Ovary (tissue), 9 donors: ENCODE measurements around the gene HADHA. TPM values are rescaled to one million over a fixed set of nuclear protein-coding genes. Genes with fewer than 3 reads are reported as not detected.

Experiments used
- DNase-seq, 5 donors: peaks; one replicate each; pipeline ENCODE4 v3.0.0-alpha.2; 2019 to 2020
- H3K27ac ChIP-seq, 2 donors: fragments of 200-600 bp; one replicate each; pipeline versions ENCODE4 v1.5.1 to v1.8.0; 2019 to 2022
- H3K27me3 ChIP-seq: fragments of 200-600 bp; one replicate; pipeline ENCODE4 v1.8.0; 2022
- H3K36me3 ChIP-seq: fragments of 200-600 bp; sonication (generic); one replicate; pipeline ENCODE4 v1.5.1; 2019
- H3K4me1 ChIP-seq: one replicate; pipeline ENCODE4 v1.8.1; 2013; ENCODE audit warnings: mild to moderate bottlenecking, moderate library complexity; ENCODE audit not compliant: insufficient read depth
- H3K4me3 ChIP-seq: fragments of 200-600 bp; sonication (generic); one replicate; pipeline ENCODE4 v1.5.1; 2017
- H3K9me3 ChIP-seq, 2 donors: fragments of 200-600 bp in 1 of 2; sonication (generic) in 1 of 2; one replicate each; pipeline versions ENCODE4 v1.5.1 to v1.8.1; 2013 to 2019; ENCODE audit warnings: mild to moderate bottlenecking in 1 of 2, moderate library complexity in 1 of 2
- EP300 ChIP-seq: sonication (generic); formaldehyde crosslinking; IDR thresholded peaks from one replicate; pipeline ENCODE4 v1.6.1; 2017; ENCODE audit warnings: antibody characterized with exemption
- POLR2A ChIP-seq: fragments of 450-650 bp; IDR thresholded peaks from one replicate; pipeline ENCODE4 v1.6.1; 2017; ENCODE audit warnings: antibody characterized with exemption, mild to moderate bottlenecking, moderate library complexity
- WGBS, 3 donors: extraction: QIAGEN DNeasy Blood & Tissue Kit in 1 of 3; methylation state at CpG; one replicate each; pipeline versions ENCODE4 v1.1.5 to v1.1.7; 2013 to 2017; 5-methylcytosine and 5-hydroxymethylcytosine counted together
- intact Hi-C, 4 donors: fragments of 100-400 bp; cut with DNase I; formaldehyde crosslinking; loops; one replicate each; pipeline versions ENCODE4 v1.11.0 to v1.15.1; 2022 to 2023
- polyA plus RNA-seq, 2 donors: library from polyadenylated mRNA; stranded (reverse); fragments of 200-250 nt in 1 of 2; fragments of 350-450 nt in 1 of 2; fragmentation: Illumina TruSeq in 1 of 2; extraction: RNeasy Lipid Tissue Mini Kit (QIAGEN cat#74804) in 1 of 2; gene quantifications; one replicate each; pipeline ENCODE4 v1.2.3, GENCODE V29; 2013 to 2014
- total RNA-seq, 7 donors: library from RNA; depleted of rRNA in 2 of 7; stranded (reverse); fragments of >200 nt in 2 of 7; fragmentation: NEBNext Ultra II Directional in 3 of 7; extraction: Animal tissue kit (Norgen Biotek cat#: 25700) in 3 of 7; gene quantifications; one replicate each; pipeline versions ENCODE4 v1.1.0 to v1.2.4, GENCODE V29; 2016 to 2023
- TF ChIP-seq, protein P1 (sequence below), 3 donors: fragments of 450-650 bp in 2 of 3; fragments of 200-600 bp in 1 of 3; IDR thresholded peaks; one replicate each; pipeline versions ENCODE4 v1.5.1 to v1.8.0; 2016 to 2022; ENCODE audit warnings: antibody characterized with exemption in 3 of 3, mild to moderate bottlenecking in 1 of 3
- donor health status: DM: no; HTN: no; CAD: no; lungs with moderate emphysema.
- donor health status: DM: no; HTN: no; CAD: no.
- donor health status: Bipolar disorder and iron deficiency.
- donor health status: DM: yes; HTN: yes; CAD: no.
- donor health status: DM: no; HTN: no; CAD: no.
- donor health status: DM: yes; HTN: yes; CAD: no.

The HADHA gene
- total and polyA plus RNA-seq, 9 donors: 85.2 to 290 (median 129) TPM

DNA sequence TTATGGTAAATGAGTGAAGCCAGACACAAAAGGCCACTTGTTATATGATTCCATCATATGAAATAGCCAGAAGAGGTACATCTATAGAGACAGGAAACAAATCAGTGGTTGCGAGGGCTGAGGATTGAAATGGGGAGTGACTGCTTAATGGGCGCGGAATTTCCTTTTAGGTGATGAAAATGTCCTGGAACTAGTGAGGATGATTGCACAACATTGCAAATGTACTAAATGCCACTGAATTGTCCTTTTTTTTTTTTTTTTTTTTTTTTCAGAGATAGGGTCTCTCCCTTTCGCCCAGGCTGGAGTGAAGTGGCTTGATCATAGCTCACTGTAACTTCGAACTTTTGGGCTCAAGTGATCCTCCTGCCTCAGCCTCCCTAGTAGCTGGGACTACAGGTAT, 86.9 kb downstream of the HADHA start:
- TF ChIP-seq EP300: no peak
- no peak for TF ChIP-seq POLR2A
- TF ChIP-seq, protein P1, sequence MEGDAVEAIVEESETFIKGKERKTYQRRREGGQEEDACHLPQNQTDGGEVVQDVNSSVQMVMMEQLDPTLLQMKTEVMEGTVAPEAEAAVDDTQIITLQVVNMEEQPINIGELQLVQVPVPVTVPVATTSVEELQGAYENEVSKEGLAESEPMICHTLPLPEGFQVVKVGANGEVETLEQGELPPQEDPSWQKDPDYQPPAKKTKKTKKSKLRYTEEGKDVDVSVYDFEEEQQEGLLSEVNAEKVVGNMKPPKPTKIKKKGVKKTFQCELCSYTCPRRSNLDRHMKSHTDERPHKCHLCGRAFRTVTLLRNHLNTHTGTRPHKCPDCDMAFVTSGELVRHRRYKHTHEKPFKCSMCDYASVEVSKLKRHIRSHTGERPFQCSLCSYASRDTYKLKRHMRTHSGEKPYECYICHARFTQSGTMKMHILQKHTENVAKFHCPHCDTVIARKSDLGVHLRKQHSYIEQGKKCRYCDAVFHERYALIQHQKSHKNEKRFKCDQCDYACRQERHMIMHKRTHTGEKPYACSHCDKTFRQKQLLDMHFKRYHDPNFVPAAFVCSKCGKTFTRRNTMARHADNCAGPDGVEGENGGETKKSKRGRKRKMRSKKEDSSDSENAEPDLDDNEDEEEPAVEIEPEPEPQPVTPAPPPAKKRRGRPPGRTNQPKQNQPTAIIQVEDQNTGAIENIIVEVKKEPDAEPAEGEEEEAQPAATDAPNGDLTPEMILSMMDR (IDR thresholded peaks at IDR 0.05): no peak
- DNase-seq: no peak

DNA sequence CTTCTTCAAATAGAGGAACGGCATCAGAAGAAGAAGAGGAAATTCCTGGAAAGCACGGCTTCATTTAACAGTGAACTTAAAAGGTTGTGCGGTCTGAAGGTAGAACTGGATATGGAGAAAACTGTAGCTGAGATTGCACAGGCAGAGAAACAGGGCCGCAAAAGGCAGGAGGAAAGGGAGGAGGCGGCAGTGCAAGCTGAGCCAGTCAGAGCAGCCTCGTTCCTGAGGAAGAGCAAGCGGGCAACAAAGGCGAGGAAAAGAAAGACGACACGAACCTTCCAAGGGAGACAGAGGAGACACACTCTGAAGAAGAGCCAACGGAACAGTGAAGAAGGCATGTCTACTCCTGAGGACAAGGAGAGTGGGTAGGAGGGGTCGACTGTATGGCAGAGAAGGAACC, 94.2 kb downstream of the HADHA start:
- Histone ChIP-seq H3K36me3 (no peaks in the 10 kb centered on the region), H3K27me3 (peaks cover 4% of the 10 kb centered on the region), H3K4me1 (no peaks in the 10 kb centered on the region), H3K9me3 (no peaks in the 10 kb centered on the region), H3K27ac (no peak overlapping the region), H3K4me3 (no peak overlapping the region)
- TF ChIP-seq, protein P1 (IDR thresholded peaks at IDR 0.05): no peak
- TF ChIP-seq POLR2A: no peak
- no peak for TF ChIP-seq EP300
- WGBS, 3 donors: 75 to 81% (median 75%) methylated on average over 12 of the region's 12 CpGs
- intact Hi-C loops: no loop called here
- DNase-seq: no peak

More for the DNA sequence above, 86.9 kb downstream of the HADHA start:
- Histone ChIP-seq H3K36me3 (no peaks in the 10 kb centered on the region), H3K4me1 (no peaks in the 10 kb centered on the region), H3K27ac (no peak overlapping the region), H3K27me3 (peaks cover 4% of the 10 kb centered on the region), H3K4me3 (no peak overlapping the region), H3K9me3 (no peaks in the 10 kb centered on the region)
- intact Hi-C loops: no loop called here
- WGBS, 3 donors: 96 to 98% (median 97%) methylated on average over 5 of the region's 5 CpGs

DNA sequence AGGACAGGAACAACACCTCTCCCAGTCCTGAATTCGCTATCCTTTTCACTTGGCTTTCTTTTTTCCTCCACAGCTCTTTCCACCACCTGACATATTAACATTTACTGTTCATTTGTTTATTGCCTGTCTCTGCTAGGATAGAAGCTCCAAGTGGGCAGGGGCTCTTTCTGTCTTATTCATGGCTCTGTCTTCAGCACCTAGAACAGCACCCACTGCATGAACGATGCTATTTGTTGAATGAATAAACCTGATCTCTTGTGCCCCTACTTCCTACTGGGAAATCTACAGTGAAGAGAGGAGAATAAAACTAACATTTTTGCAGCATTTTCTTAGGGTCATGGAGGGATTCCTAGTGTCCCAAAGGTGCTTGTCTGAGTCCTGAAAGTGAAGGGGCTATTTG, 95.9 kb downstream of the HADHA start:
- H3K9me3 ChIP-seq: no peaks in the 10 kb centered on the region
- H3K4me1 ChIP-seq: no peaks in the 10 kb centered on the region
- TF ChIP-seq EP300 (no peak), POLR2A (no peak)
- no peak overlapping the region for H3K27ac ChIP-seq
- no peak overlapping the region for H3K4me3 ChIP-seq
- H3K36me3 ChIP-seq: no peaks in the 10 kb centered on the region
- peaks cover under 1% of the 10 kb centered on the region for H3K27me3 ChIP-seq
- intact Hi-C loops: loop anchor here in 3 of 4 donors (5.0 to 10.0 kb wide), 4 partner anchors 154 to 196 kb away; no protein-coding TSS in a partner anchor
- no peak for DNase-seq
- 35 to 44% (median 36%) methylated on average over 2 of the region's 2 CpGs for WGBS, 3 donors

DNA sequence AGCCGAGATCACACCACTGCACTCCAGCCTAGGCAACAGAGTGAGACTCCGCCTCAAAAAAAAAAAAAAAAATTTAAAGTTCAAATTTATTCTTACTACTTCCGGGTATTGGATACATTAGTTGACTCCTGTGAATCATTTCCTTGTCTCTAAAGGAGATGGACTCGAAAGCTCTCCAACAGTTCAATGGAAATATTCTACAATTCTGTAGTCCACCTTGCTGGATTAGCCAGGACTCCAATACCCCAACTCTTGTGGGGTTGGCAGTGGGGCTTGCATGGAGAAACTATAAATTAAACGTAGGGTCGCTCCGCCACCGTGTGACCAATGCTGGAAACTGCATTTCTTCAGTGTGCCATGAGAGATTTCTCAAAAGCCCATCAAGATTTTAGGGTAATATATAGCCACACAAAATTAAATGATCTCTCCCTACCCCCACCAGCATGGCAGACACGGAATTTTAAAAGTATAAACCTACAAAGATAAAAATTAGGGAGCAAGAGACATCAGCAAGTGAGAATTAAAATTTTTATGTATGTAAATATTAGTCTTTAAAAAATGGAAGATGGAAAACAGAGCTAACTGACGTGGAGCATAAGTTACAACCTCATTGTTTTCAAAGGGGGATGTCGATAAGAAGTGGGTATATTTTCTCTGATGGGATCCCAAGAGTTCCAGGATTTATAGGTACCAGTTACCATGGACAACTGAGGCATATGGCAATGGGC, 99.3 kb downstream of the HADHA start:
- TF ChIP-seq POLR2A: no peak
- TF ChIP-seq, protein P1 (IDR thresholded peaks at IDR 0.05): peak; percentile 52 to 71 (median 69)
- H3K4me3 ChIP-seq: no peak overlapping the region
- no peaks in the 10 kb centered on the region for H3K4me1 ChIP-seq
- H3K27ac ChIP-seq: no peak overlapping the region
- DNase-seq: peak; percentile 28 to 73 (median 65)
- WGBS, 3 donors: 17 to 25% (median 17%) methylated on average over 11 of the region's 11 CpGs
- intact Hi-C loops: loop anchor here (2.0 to 10.0 kb wide), 5 partner anchors 150 to 194 kb away; no protein-coding TSS in a partner anchor
- no peaks in the 10 kb centered on the region for H3K9me3 ChIP-seq
- no peaks in the 10 kb centered on the region for H3K36me3 ChIP-seq
- H3K27me3 ChIP-seq: no peaks in the 10 kb centered on the region

DNA sequence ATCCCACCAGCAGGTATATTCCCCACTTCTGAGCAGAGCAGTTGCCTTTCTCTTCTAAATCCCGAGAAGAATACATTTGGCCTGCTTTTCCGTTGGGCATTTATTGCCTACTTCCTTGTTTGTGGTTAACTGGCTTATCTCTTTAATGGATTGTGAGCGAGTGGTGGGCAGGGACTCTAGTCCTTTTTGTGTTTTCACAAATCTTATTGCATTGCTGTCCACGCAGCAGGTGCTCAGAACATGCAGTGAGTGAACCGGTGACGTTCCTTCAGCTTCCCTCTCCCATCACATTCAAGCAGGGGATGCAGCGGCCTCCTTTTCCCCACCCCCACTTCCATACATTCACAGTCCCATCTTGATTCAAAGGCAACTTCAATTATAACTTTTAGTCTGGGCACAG, 100.4 kb downstream of the HADHA start:
- DNase-seq: no peak
- no peaks in the 10 kb centered on the region for H3K9me3 ChIP-seq
- intact Hi-C loops: loop anchor here in 3 of 4 donors (2.0 to 10.0 kb wide), 4 partner anchors 149 to 193 kb away; no protein-coding TSS in a partner anchor
- no peak overlapping the region for H3K4me3 ChIP-seq
- H3K4me1 ChIP-seq: no peaks in the 10 kb centered on the region
- H3K27ac ChIP-seq: no peak overlapping the region
- H3K27me3 ChIP-seq: no peaks in the 10 kb centered on the region
- no peaks in the 10 kb centered on the region for H3K36me3 ChIP-seq
- 55 to 71% (median 55%) methylated on average over 7 of the region's 7 CpGs for WGBS, 3 donors
- TF ChIP-seq, protein P1 (IDR thresholded peaks at IDR 0.05): no peak
- no peak for TF ChIP-seq POLR2A
